Liver (tissue), 9 donors: Measurements from ENCODE around the gene PTPRD. TPM values are rescaled to one million over a fixed set of nuclear protein-coding genes. Genes with fewer than 3 reads are reported as not detected.

Source experiments
- DNase-seq: peaks from one replicate; pipeline ENCODE4 v3.0.0-alpha.2; 2017; ENCODE audit warnings: low spot score
- H3K27ac ChIP-seq, 2 donors: one replicate each; pipeline ENCODE4 v1.7.0; 2013; ENCODE audit warnings: inconsistent platforms in 2 of 2, low read length in 2 of 2, control low read depth in 1 of 2, low read depth in 1 of 2, mild to moderate bottlenecking in 1 of 2
- H3K27me3 ChIP-seq, 4 donors: one replicate each; pipeline versions ENCODE4 v1.6.1 to v1.7.0; 2013; ENCODE audit warnings: low read length in 3 of 4, inconsistent platforms in 1 of 4, mild to moderate bottlenecking in 1 of 4, moderate library complexity in 1 of 4; ENCODE audit not compliant: control insufficient read depth in 4 of 4, insufficient read depth in 4 of 4
- H3K36me3 ChIP-seq, 4 donors: one replicate each; pipeline versions ENCODE4 v1.6.1 to v1.7.0; 2013; ENCODE audit warnings: low read length in 3 of 4, mild to moderate bottlenecking in 3 of 4, low read depth in 1 of 4, moderate library complexity in 1 of 4; ENCODE audit not compliant: control insufficient read depth in 4 of 4, insufficient read depth in 3 of 4
- H3K4me1 ChIP-seq, 4 donors: one replicate each; pipeline versions ENCODE4 v1.6.1 to v1.7.0; 2013; ENCODE audit warnings: low read length in 3 of 4, mild to moderate bottlenecking in 3 of 4, moderate library complexity in 1 of 4; ENCODE audit not compliant: control insufficient read depth in 4 of 4, insufficient read depth in 4 of 4
- H3K4me3 ChIP-seq, 3 donors: one replicate each; pipeline versions ENCODE4 v1.6.1 to v1.7.0; 2013; ENCODE audit warnings: low read length in 3 of 3, control low read depth in 1 of 3, low read depth in 1 of 3, mild to moderate bottlenecking in 1 of 3
- H3K9ac ChIP-seq, 2 donors: one replicate each; pipeline ENCODE4 v1.7.0; 2013; ENCODE audit warnings: low read length in 2 of 2, mild to moderate bottlenecking in 2 of 2, moderate library complexity in 2 of 2, control low read depth in 1 of 2, low read depth in 1 of 2
- H3K9me3 ChIP-seq, 4 donors: one replicate each; pipeline versions ENCODE4 v1.6.1 to v1.7.0; 2013; ENCODE audit warnings: low read length in 3 of 4; ENCODE audit not compliant: control insufficient read depth in 4 of 4
- FOXA2 ChIP-seq: IDR thresholded peaks from 2 replicates; pipeline ENCODE4 v1.6.1; 2016; ENCODE audit warnings: antibody characterized with exemption
- HNF4A ChIP-seq, 2 donors: conservative IDR thresholded peaks; 2 replicates each; pipeline ENCODE4 v1.6.1; 2016; ENCODE audit warnings: antibody characterized with exemption in 2 of 2, mild to moderate bottlenecking in 2 of 2
- HNF4G ChIP-seq: IDR thresholded peaks from 2 replicates; pipeline ENCODE4 v1.6.1; 2016; ENCODE audit warnings: antibody characterized with exemption
- NR2F2 ChIP-seq: IDR thresholded peaks from 2 replicates; pipeline ENCODE4 v1.6.1; 2016; ENCODE audit warnings: antibody characterized with exemption
- RAD21 ChIP-seq, 2 donors: IDR thresholded peaks; 2 replicates each; pipeline ENCODE4 v1.6.1; 2016; ENCODE audit warnings: antibody characterized with exemption in 2 of 2, mild to moderate bottlenecking in 2 of 2
- RXRA ChIP-seq, 2 donors: IDR thresholded peaks; 2 replicates each; pipeline ENCODE4 v1.6.1; 2017 to 2018; ENCODE audit warnings: antibody characterized with exemption in 2 of 2, mild to moderate bottlenecking in 1 of 2
- SP1 ChIP-seq: IDR thresholded peaks from 2 replicates; pipeline ENCODE4 v1.6.1; 2018; ENCODE audit warnings: antibody characterized with exemption, mild to moderate bottlenecking
- TAF1 ChIP-seq: conservative IDR thresholded peaks from 2 replicates; pipeline ENCODE4 v1.6.1; 2016; ENCODE audit warnings: antibody characterized with exemption, mild to moderate bottlenecking
- YY1 ChIP-seq: IDR thresholded peaks from 2 replicates; pipeline ENCODE4 v1.6.1; 2016; ENCODE audit warnings: antibody characterized with exemption, mild to moderate bottlenecking
- WGBS: extraction: QIAGEN DNeasy Blood & Tissue Kit; methylation state at CpG from one replicate; pipeline ENCODE4 v1.1.7; 2013; 5-methylcytosine and 5-hydroxymethylcytosine counted together
- polyA plus RNA-seq, 2 donors: library from polyadenylated mRNA; stranded (reverse) in 1 of 2; unstranded in 1 of 2; fragments of 200-250 nt in 1 of 2; fragments of >200 nt in 1 of 2; fragmentation: Nextera tagmentation in 1 of 2; extraction: Ambion mirVana in 1 of 2; gene quantifications; one replicate each; pipeline versions ENCODE4 v1.2.1 to v1.2.3, GENCODE V29; 2013 to 2015
- total RNA-seq, 2 donors: library from RNA; depleted of rRNA; stranded (reverse); fragments of >200 nt; gene quantifications; one replicate each; pipeline ENCODE4 v1.2.3, GENCODE V29; 2014
- TF ChIP-seq, protein P1 (sequence below): IDR thresholded peaks from 2 replicates; pipeline ENCODE4 v1.6.1; 2016; ENCODE audit warnings: antibody characterized with exemption
- TF ChIP-seq, protein P2 (sequence below): fragments of 150-350 bp; IDR thresholded peaks from 2 replicates; pipeline ENCODE4 v1.5.1; 2017; ENCODE audit warnings: improper control_type of control experiment, low read depth, low read length; ENCODE audit not compliant: missing input control
- TF ChIP-seq, protein P3 (sequence below): IDR thresholded peaks from 2 replicates; pipeline ENCODE4 v1.6.1; 2016; ENCODE audit warnings: antibody characterized with exemption, mild to moderate bottlenecking
- donor health status: healthy.
- donor health status: healthy.
- donor health status: healthy.
- donor health status: healthy.
- donor health status: healthy.

PTPRD gene
- total and polyA plus RNA-seq, 4 donors: 0.78 to 34.2 (median 4.7) TPM

DNA sequence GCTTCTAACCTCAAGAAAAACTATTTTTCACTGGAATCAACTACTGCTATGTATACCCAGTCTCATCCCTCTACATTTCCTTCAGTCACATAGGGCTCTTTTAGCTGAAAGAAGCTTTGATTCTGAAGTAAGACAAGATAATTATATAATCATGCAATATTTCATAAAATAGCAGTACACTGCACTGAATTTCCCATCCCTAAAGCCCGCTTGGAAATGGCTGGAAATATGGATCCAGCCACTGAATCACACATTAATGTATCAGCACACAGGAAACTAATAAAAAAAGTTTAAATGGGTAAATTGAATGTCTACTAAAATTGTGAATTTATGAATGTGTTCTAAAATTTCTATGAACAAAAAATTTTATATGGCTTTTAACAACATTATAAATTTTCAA, 808.7 kb downstream of the PTPRD start:
- TF ChIP-seq, protein P1, sequence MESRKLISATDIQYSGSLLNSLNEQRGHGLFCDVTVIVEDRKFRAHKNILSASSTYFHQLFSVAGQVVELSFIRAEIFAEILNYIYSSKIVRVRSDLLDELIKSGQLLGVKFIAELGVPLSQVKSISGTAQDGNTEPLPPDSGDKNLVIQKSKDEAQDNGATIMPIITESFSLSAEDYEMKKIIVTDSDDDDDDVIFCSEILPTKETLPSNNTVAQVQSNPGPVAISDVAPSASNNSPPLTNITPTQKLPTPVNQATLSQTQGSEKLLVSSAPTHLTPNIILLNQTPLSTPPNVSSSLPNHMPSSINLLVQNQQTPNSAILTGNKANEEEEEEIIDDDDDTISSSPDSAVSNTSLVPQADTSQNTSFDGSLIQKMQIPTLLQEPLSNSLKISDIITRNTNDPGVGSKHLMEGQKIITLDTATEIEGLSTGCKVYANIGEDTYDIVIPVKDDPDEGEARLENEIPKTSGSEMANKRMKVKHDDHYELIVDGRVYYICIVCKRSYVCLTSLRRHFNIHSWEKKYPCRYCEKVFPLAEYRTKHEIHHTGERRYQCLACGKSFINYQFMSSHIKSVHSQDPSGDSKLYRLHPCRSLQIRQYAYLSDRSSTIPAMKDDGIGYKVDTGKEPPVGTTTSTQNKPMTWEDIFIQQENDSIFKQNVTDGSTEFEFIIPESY: no peak
- TF ChIP-seq, protein P2, sequence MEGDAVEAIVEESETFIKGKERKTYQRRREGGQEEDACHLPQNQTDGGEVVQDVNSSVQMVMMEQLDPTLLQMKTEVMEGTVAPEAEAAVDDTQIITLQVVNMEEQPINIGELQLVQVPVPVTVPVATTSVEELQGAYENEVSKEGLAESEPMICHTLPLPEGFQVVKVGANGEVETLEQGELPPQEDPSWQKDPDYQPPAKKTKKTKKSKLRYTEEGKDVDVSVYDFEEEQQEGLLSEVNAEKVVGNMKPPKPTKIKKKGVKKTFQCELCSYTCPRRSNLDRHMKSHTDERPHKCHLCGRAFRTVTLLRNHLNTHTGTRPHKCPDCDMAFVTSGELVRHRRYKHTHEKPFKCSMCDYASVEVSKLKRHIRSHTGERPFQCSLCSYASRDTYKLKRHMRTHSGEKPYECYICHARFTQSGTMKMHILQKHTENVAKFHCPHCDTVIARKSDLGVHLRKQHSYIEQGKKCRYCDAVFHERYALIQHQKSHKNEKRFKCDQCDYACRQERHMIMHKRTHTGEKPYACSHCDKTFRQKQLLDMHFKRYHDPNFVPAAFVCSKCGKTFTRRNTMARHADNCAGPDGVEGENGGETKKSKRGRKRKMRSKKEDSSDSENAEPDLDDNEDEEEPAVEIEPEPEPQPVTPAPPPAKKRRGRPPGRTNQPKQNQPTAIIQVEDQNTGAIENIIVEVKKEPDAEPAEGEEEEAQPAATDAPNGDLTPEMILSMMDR: no peak
- TF ChIP-seq YY1 (no peak), RAD21 (IDR thresholded peaks at IDR 0.05) (no peak), TAF1 (no peak), FOXA2 (no peak), SP1 (no peak), HNF4A (conservative IDR thresholded peaks at IDR 0.05) (no peak)
- TF ChIP-seq, protein P3, sequence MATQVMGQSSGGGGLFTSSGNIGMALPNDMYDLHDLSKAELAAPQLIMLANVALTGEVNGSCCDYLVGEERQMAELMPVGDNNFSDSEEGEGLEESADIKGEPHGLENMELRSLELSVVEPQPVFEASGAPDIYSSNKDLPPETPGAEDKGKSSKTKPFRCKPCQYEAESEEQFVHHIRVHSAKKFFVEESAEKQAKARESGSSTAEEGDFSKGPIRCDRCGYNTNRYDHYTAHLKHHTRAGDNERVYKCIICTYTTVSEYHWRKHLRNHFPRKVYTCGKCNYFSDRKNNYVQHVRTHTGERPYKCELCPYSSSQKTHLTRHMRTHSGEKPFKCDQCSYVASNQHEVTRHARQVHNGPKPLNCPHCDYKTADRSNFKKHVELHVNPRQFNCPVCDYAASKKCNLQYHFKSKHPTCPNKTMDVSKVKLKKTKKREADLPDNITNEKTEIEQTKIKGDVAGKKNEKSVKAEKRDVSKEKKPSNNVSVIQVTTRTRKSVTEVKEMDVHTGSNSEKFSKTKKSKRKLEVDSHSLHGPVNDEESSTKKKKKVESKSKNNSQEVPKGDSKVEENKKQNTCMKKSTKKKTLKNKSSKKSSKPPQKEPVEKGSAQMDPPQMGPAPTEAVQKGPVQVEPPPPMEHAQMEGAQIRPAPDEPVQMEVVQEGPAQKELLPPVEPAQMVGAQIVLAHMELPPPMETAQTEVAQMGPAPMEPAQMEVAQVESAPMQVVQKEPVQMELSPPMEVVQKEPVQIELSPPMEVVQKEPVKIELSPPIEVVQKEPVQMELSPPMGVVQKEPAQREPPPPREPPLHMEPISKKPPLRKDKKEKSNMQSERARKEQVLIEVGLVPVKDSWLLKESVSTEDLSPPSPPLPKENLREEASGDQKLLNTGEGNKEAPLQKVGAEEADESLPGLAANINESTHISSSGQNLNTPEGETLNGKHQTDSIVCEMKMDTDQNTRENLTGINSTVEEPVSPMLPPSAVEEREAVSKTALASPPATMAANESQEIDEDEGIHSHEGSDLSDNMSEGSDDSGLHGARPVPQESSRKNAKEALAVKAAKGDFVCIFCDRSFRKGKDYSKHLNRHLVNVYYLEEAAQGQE: no peak
- H3K27ac ChIP-seq: no peak overlapping the region
- WGBS: 81% methylated on average over 1 of the region's 1 CpG
- no peak overlapping the region for H3K4me3 ChIP-seq
- no peak for DNase-seq
- H3K4me1 ChIP-seq: no peaks in the 10 kb centered on the region
- no peaks in the 10 kb centered on the region for H3K36me3 ChIP-seq
- H3K27me3 ChIP-seq: peaks cover 0 to 3% (median 0%) of the 10 kb centered on the region in 4 donors
- H3K9ac ChIP-seq: no peak overlapping the region
- no peaks in the 10 kb centered on the region for H3K9me3 ChIP-seq

DNA sequence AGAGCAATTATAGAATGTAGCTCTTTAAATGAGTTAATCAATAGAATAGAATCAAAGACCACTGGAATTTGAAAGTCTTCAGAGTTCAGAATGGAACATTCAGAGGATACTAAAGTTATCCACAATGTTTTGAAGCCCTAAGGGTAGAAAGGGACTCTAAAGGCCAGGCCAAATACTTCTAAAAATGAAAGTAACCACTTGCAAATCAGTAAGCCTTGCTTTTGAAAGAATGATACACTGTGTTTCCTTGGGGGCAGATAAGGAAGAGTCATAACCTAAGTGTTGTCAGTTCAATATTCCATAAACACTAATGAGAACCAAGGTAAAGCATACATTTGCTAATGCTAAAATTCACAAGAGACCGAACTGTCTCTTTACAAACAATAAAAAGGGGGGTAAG, 813.5 kb downstream of the PTPRD start:
- H3K4me3 ChIP-seq: no peak overlapping the region
- H3K9me3 ChIP-seq: no peaks in the 10 kb centered on the region
- no peak overlapping the region for H3K9ac ChIP-seq
- DNase-seq: no peak
- H3K27ac ChIP-seq: no peak overlapping the region
- WGBS: 78% methylated on average over 1 of the region's 1 CpG
- TF ChIP-seq FOXA2: no peak
- no peak for TF ChIP-seq HNF4A (conservative IDR thresholded peaks at IDR 0.05)
- TF ChIP-seq HNF4G: no peak
- no peak for TF ChIP-seq RAD21 (IDR thresholded peaks at IDR 0.05)
- no peak for TF ChIP-seq RXRA (IDR thresholded peaks at IDR 0.05)
- TF ChIP-seq TAF1: no peak
- TF ChIP-seq NR2F2: no peak
- TF ChIP-seq SP1: no peak
- H3K36me3 ChIP-seq: no peaks in the 10 kb centered on the region
- no peaks in the 10 kb centered on the region for H3K4me1 ChIP-seq
- H3K27me3 ChIP-seq: peaks cover 0 to 3% (median 0%) of the 10 kb centered on the region in 4 donors
